Measurements from ENCODE around the gene CPVL. TPM values are rescaled to one million over a fixed set of nuclear protein-coding genes. Genes with fewer than 3 reads are reported as not detected.

CPVL gene
- polyA plus RNA-seq, 4 donors = 23.2 to 68.6 (median 58.3) TPM

- DNase-seq (ENCODE audit: low read depth in 4 of 4, low spot score in 3 of 4) = no peak
Observed at GRCh38 chr7:29053105-29053872, 93.0 kb downstream of the CPVL start.

- DNase-seq (ENCODE audit: low read depth in 4 of 4, low spot score in 3 of 4) = no peak
Observed at GRCh38 chr7:29046978-29047377, 99.4 kb downstream of the CPVL start.

- DNase-seq (ENCODE audit: low read depth in 4 of 4, low spot score in 3 of 4) = no peak
Observed at GRCh38 chr7:29045258-29046086, 100.9 kb downstream of the CPVL start.

- DNase-seq (ENCODE audit: low read depth in 4 of 4, low spot score in 3 of 4) = no peak
Observed at GRCh38 chr7:29044554-29044953, 101.8 kb downstream of the CPVL start.

GRCh38 chr7:29043576-29043975 is 102.8 kb downstream of the CPVL start:
- no peak for DNase-seq (ENCODE audit: low read depth in 4 of 4, low spot score in 3 of 4)

GRCh38 chr7:29042824-29043231 is 103.5 kb downstream of the CPVL start:
- no peak for DNase-seq (ENCODE audit: low read depth in 4 of 4, low spot score in 3 of 4)

GRCh38 chr7:29041991-29042390 is 104.3 kb downstream of the CPVL start:
- DNase-seq (ENCODE audit: low read depth in 4 of 4, low spot score in 3 of 4) = no peak

- DNase-seq (ENCODE audit: low read depth in 4 of 4, low spot score in 3 of 4) = no peak
Observed at GRCh38 chr7:29040579-29040925, 105.8 kb downstream of the CPVL start.

GRCh38 chr7:29039821-29040578 is 106.3 kb downstream of the CPVL start:
- DNase-seq (ENCODE audit: low read depth in 4 of 4, low spot score in 3 of 4) = no peak

GRCh38 chr7:29038463-29038862 is 107.9 kb downstream of the CPVL start:
- no peak for DNase-seq (ENCODE audit: low read depth in 4 of 4, low spot score in 3 of 4)

GRCh38 chr7:29035044-29035740 is 111.1 kb downstream of the CPVL start:
- DNase-seq (ENCODE audit: low read depth in 4 of 4, low spot score in 3 of 4) = no peak

GRCh38 chr7:29033584-29033983 is 112.8 kb downstream of the CPVL start:
- no peak for DNase-seq (ENCODE audit: low read depth in 4 of 4, low spot score in 3 of 4)

- no peak for DNase-seq (ENCODE audit: low read depth in 4 of 4, low spot score in 3 of 4)
Observed at GRCh38 chr7:29032146-29032545, 114.2 kb downstream of the CPVL start.

GRCh38 chr7:29030781-29031275 is 115.5 kb downstream of the CPVL start:
- no peak for DNase-seq (ENCODE audit: low read depth in 4 of 4, low spot score in 3 of 4)

- no peak for DNase-seq (ENCODE audit: low read depth in 4 of 4, low spot score in 3 of 4)
Observed at GRCh38 chr7:29022291-29022988, 123.9 kb downstream of the CPVL start.

- no peak for DNase-seq (ENCODE audit: low read depth in 4 of 4, low spot score in 3 of 4)
Observed at GRCh38 chr7:29019896-29020295, 126.4 kb downstream of the CPVL start.

GRCh38 chr7:29019387-29019786 is 127.0 kb downstream of the CPVL start:
- DNase-seq (ENCODE audit: low read depth in 4 of 4, low spot score in 3 of 4) = no peak

- DNase-seq (ENCODE audit: low read depth in 4 of 4, low spot score in 3 of 4) = no peak
Observed at GRCh38 chr7:29017713-29018112, 128.6 kb downstream of the CPVL start.

GRCh38 chr7:29014725-29015124 is 131.6 kb downstream of the CPVL start:
- DNase-seq (ENCODE audit: low read depth in 4 of 4, low spot score in 3 of 4) = no peak

GRCh38 chr7:29013931-29014330 is 132.4 kb downstream of the CPVL start:
- no peak for DNase-seq (ENCODE audit: low read depth in 4 of 4, low spot score in 3 of 4)

Data from left renal pelvis (tissue), 4 donors.